ENCODE data around the gene TMEM92.

- TF ChIP-seq CTCF (IDR thresholded peaks at IDR 0.05) (no peak), POLR2A (IDR thresholded peaks at IDR 0.05) (no peak)
Measured at GRCh38 chr17:50329716-50330115, 55.5 kb downstream of the TMEM92 start.

Measured in esophagus squamous epithelium (tissue), 4 donors.